Breast epithelium (tissue), 3 donors: Measurements from ENCODE around the gene ATXN1.
"Not testable (repeated sequence)": the region's sequence is repeated elsewhere in the genome, so short reads cannot be mapped to it uniquely, and the experiment has no call there.

Source experiments
- POLR2A ChIP-seq: fragments of 450-650 bp; IDR thresholded peaks from one replicate; pipeline ENCODE4 v1.6.1; 2016; ENCODE audit warnings: antibody characterized with exemption, mild to moderate bottlenecking, moderate library complexity
- POLR2AphosphoS5 ChIP-seq, 3 donors: sonication (generic); formaldehyde crosslinking; IDR thresholded peaks; one replicate each; pipeline ENCODE4 v1.6.1; 2017; ENCODE audit warnings: antibody characterized with exemption in 3 of 3
- TF ChIP-seq, protein P1 (sequence below), 3 donors: fragments of 450-650 bp; IDR thresholded peaks; one replicate each; pipeline ENCODE4 v1.5.1; 2016 to 2017; ENCODE audit warnings: antibody characterized with exemption in 3 of 3, mild to moderate bottlenecking in 3 of 3, moderate library complexity in 3 of 3

DNA sequence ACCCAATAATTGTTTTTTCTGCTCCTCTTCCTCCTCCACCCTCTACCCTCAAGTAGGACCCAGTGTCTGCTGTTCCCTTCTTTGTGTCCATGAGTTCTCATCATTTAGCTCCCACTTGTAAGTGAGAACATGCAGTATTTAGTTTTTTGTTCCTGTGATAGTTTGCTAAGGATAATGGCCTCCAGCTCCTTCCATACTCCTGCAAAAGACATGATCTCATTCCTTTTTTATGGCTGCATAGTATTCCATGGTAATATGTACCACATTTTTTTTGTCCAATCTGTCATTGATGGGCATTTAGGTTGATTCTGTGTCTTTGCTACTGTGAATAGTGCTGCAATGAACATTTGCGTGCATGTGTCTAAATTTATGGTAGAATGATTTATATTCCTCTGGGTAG lies 132.7 kb downstream of the ATXN1 start:
- TF ChIP-seq, protein P1, sequence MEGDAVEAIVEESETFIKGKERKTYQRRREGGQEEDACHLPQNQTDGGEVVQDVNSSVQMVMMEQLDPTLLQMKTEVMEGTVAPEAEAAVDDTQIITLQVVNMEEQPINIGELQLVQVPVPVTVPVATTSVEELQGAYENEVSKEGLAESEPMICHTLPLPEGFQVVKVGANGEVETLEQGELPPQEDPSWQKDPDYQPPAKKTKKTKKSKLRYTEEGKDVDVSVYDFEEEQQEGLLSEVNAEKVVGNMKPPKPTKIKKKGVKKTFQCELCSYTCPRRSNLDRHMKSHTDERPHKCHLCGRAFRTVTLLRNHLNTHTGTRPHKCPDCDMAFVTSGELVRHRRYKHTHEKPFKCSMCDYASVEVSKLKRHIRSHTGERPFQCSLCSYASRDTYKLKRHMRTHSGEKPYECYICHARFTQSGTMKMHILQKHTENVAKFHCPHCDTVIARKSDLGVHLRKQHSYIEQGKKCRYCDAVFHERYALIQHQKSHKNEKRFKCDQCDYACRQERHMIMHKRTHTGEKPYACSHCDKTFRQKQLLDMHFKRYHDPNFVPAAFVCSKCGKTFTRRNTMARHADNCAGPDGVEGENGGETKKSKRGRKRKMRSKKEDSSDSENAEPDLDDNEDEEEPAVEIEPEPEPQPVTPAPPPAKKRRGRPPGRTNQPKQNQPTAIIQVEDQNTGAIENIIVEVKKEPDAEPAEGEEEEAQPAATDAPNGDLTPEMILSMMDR (IDR thresholded peaks at IDR 0.05) = not testable (repeated sequence)
- not testable (repeated sequence) for TF ChIP-seq POLR2A; POLR2AphosphoS5 (IDR thresholded peaks at IDR 0.05)
